Pancreas (tissue), 10 donors: ENCODE results near the gene DLG2. TPM values are rescaled to one million over a fixed set of nuclear protein-coding genes. Genes with fewer than 3 reads are reported as not detected.

Experiments used
- ATAC-seq, 4 donors: fragments of 200-7000 bp; cut with Tn5 transposase; one replicate each; pipeline versions ENCODE4 v1.8.0 to v1.9.1; 2020; ENCODE audit warnings: mild to moderate bottlenecking in 4 of 4, moderate library complexity in 4 of 4
- DNase-seq, 6 donors: peaks; one replicate each; pipeline ENCODE4 v3.0.0-alpha.2; 2020
- FAIRE-seq: peaks from 2 replicates; lab custom pipeline; 2012; peaks lifted over from hg19 to GRCh38; lab: Jason Lieb, UNC
- H3K27ac ChIP-seq, 4 donors: fragments of 200-600 bp; sonication (generic); 1 replicate in 3 of 4; 2 replicates in 1 of 4; pipeline versions ENCODE4 v1.5.0 to v1.8.0; 2020
- H3K27me3 ChIP-seq, 4 donors: fragments of 200-600 bp; one replicate each; pipeline ENCODE4 v1.8.0; 2021
- H3K36me3 ChIP-seq, 3 donors: fragments of 200-600 bp; sonication (generic) in 1 of 3; one replicate each; pipeline versions ENCODE4 v1.5.0 to v1.8.0; 2020 to 2021
- H3K4me1 ChIP-seq, 3 donors: fragments of 200-600 bp; one replicate each; pipeline ENCODE4 v1.8.0; 2021
- H3K4me3 ChIP-seq, 4 donors: fragments of 200-600 bp; sonication (generic) in 2 of 4; one replicate each; pipeline versions ENCODE4 v1.5.0 to v1.8.0; 2020 to 2021
- H3K9me3 ChIP-seq, 4 donors: fragments of 200-600 bp; one replicate each; pipeline ENCODE4 v1.8.0; 2021
- CTCF ChIP-seq, 4 donors: fragments of 200-600 bp; sonication (generic) in 3 of 4; IDR thresholded peaks; one replicate each; pipeline versions ENCODE4 v1.5.0 to v1.8.0; 2021; ENCODE audit warnings: antibody characterized with exemption in 4 of 4
- WGBS, 2 donors: extraction: QIAGEN DNeasy Blood & Tissue Kit; methylation state at CpG; one replicate each; pipeline ENCODE4 v1.1.7; 2013; 5-methylcytosine and 5-hydroxymethylcytosine counted together
- intact Hi-C, 3 donors: fragments of 100-400 bp; cut with DNase I; formaldehyde crosslinking; loops; one replicate each; pipeline versions ENCODE4 v1.11.1 to v1.14.2; 2022
- polyA plus RNA-seq, 2 donors: library from polyadenylated mRNA; stranded (reverse); fragments of 200-250 nt; gene quantifications; one replicate each; pipeline ENCODE4 v1.2.3, GENCODE V29; 2013
- total RNA-seq, 6 donors: library from RNA; stranded (reverse); fragmentation: NEBNext Ultra II Directional in 4 of 6; extraction: Animal tissue kit (Norgen Biotek cat#: 25700) in 4 of 6; gene quantifications; one replicate each; pipeline versions ENCODE4 v1.2.1 to v1.2.4, GENCODE V29; 2021 to 2023
- donor health status: healthy with polysubstance abuse.
- donor health status: DM: no; HTN: no; CAD: no; lungs with moderate emphysema.
- donor health status: DM: no; HTN: no; CAD: no.
- donor health status: control.
- donor health status: control.
- donor health status: Bipolar disorder and iron deficiency.
- donor health status: DM: yes; HTN: yes; CAD: no.
- donor health status: DM: no; HTN: no; CAD: no.
- donor health status: DM: no; HTN: no; CAD: no.
- donor health status: DM: yes; HTN: yes; CAD: no.

DLG2 gene
- total and polyA plus RNA-seq, 8 donors = 1.2 to 5.4 (median 3.6) TPM

- WGBS, 2 donors = 36 to 40% methylated on average over 5 of the region's 5 CpGs
- ATAC-seq (peak in 1 of 4 donors; percentile 47), DNase-seq (no peak)
Measured at GRCh38 chr11:84543367-84544159, 1083.6 kb downstream of the DLG2 start.

DNA sequence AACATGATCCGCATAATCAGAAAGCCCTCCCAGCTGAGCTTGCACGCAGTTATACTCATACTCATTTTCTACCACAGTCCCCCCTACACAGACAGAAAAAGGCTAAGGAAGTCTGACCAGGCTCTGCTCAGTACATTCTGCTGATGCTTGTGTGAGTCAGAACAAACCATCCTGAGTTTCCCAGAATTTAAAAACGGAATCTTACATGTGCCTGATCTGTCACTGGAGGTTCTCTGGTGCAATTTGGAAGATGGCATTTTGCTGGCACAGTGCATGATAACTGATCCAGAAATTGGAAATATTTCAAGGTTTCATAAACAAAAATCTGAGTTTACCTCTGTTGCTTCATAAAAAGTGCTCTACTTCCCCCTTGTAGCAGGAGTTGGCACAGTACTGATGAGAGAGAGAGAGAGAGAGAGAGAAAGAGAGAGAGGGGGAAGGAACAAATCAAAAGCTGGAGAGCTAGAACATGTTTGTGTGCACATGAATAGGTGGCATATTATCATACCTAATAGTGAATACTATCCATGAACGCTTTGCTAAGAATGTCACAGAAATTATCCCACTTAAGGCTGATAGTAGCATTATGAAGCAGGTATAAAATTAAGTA is 1085.3 kb downstream of the DLG2 start:
- Histone ChIP-seq H3K27me3 (no peaks in the 10 kb centered on the region), H3K4me3 (no peak overlapping the region), H3K27ac (no peak overlapping the region), H3K36me3 (no peaks in the 10 kb centered on the region), H3K9me3 (no peaks in the 10 kb centered on the region), H3K4me1 (no peaks in the 10 kb centered on the region)
- FAIRE-seq (no peak), DNase-seq (no peak), ATAC-seq (peak in 2 of 4 donors; percentile 20 to 29)
- intact Hi-C loops = no loop called here
- no peak for TF ChIP-seq CTCF (IDR thresholded peaks at IDR 0.05)
- 62 to 77% methylated on average over 4 of the region's 4 CpGs for WGBS, 2 donors

More at GRCh38 chr11:84543367-84544159, 1083.6 kb downstream of the DLG2 start:
- no peaks in the 10 kb centered on the region for H3K36me3 ChIP-seq
- no peaks in the 10 kb centered on the region for H3K4me1 ChIP-seq
- no peak overlapping the region for H3K27ac ChIP-seq
- H3K4me3 ChIP-seq = no peak overlapping the region
- intact Hi-C loops = no loop called here
- FAIRE-seq = no peak
- no peaks in the 10 kb centered on the region for H3K27me3 ChIP-seq
- no peak for TF ChIP-seq CTCF (IDR thresholded peaks at IDR 0.05)
- no peaks in the 10 kb centered on the region for H3K9me3 ChIP-seq

- H3K27ac ChIP-seq = no peak overlapping the region
- no peak overlapping the region for H3K4me3 ChIP-seq
- intact Hi-C loops = loop anchor here in 1 of 3 donors (10.0 kb wide), 1 partner anchor 142 kb away; no protein-coding TSS in a partner anchor
- H3K27me3 ChIP-seq = no peaks in the 10 kb centered on the region
- H3K36me3 ChIP-seq = no peaks in the 10 kb centered on the region
- no peak for DNase-seq
- no peak for TF ChIP-seq CTCF (IDR thresholded peaks at IDR 0.05)
- WGBS, 2 donors = 86 to 90% methylated on average over 3 of the region's 3 CpGs
- FAIRE-seq = no peak
- H3K4me1 ChIP-seq = no peaks in the 10 kb centered on the region
- no peaks in the 10 kb centered on the region for H3K9me3 ChIP-seq
- ATAC-seq = no peak
Measured at GRCh38 chr11:84536456-84536855, 1090.7 kb downstream of the DLG2 start.

DNA sequence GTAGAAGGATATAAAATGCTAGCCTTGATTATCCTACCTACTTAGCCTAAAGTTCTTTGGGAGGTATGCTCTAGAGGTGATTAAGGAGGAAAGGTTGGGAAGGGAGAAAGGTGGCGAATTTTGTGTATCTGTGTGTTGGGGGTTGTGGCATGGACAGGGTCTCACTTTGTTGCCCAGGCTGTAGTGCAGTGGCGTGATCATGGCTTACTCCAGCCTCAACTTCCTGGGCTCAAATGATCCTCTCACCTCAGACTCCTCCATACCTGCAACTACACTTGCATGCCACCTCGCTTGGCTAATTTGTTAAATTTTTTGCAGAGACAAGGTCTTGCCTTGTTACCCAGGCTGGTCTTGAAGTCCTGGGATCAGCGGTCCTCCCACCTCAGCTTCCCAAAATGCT is 1094.8 kb downstream of the DLG2 start:
- DNase-seq = no peak
- Histone ChIP-seq H3K36me3 (no peaks in the 10 kb centered on the region), H3K4me1 (no peaks in the 10 kb centered on the region), H3K4me3 (no peak overlapping the region), H3K27me3 (no peaks in the 10 kb centered on the region), H3K27ac (no peak overlapping the region), H3K9me3 (no peaks in the 10 kb centered on the region)
- no peak for TF ChIP-seq CTCF (IDR thresholded peaks at IDR 0.05)
- intact Hi-C loops = loop anchor here in 1 of 3 donors (10.0 kb wide), 1 partner anchor 138 kb away; no protein-coding TSS in a partner anchor
- no peak for ATAC-seq
- FAIRE-seq = no peak
- 83 to 92% methylated on average over 4 of the region's 4 CpGs for WGBS, 2 donors

DNA sequence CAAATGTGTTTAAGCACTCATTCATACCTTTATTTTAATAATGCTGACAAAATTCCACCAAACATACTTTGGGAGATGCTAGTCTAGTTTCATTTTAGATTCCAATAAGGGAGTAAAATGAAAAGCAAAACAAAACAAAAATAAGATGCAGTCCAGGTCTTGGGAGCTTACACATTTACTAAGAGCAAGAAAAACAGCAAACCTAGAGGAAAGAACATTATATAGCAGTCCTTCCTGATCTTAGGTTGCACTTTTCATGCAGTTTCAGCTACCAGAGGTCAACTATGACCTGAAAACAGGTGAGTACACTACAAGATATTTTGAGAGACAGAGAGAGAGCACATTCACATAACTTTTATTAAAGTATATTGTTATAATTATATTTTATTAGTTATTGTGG is 1100.9 kb downstream of the DLG2 start:
- Histone ChIP-seq H3K4me1 (no peaks in the 10 kb centered on the region), H3K27ac (no peak overlapping the region), H3K27me3 (no peaks in the 10 kb centered on the region), H3K4me3 (no peak overlapping the region), H3K36me3 (no peaks in the 10 kb centered on the region), H3K9me3 (no peaks in the 10 kb centered on the region)
- no peak for TF ChIP-seq CTCF (IDR thresholded peaks at IDR 0.05)
- ATAC-seq (no peak), DNase-seq (no peak), FAIRE-seq (no peak)
- intact Hi-C loops = no loop called here
